Aorta (tissue), 5 donors: Measurements from ENCODE around the gene CELF3. TPM values are rescaled to one million over a fixed set of nuclear protein-coding genes. Genes with fewer than 3 reads are reported as not detected.

Source experiments
- ATAC-seq: fragments of 200-7000 bp; cut with Tn5 transposase; one replicate; pipeline ENCODE4 v1.9.1; 2022; ENCODE audit warnings: moderate library complexity; ENCODE audit not compliant: low FRiP score
- DNase-seq, 2 donors: peaks; one replicate each; pipeline ENCODE4 v3.0.0-alpha.2; 2020
- H3K27ac ChIP-seq, 2 donors: one replicate each; pipeline ENCODE4 v1.5.1; 2013; ENCODE audit warnings: low read length in 2 of 2, mild to moderate bottlenecking in 2 of 2, moderate library complexity in 2 of 2, control low read depth in 1 of 2, inconsistent platforms in 1 of 2, low read depth in 1 of 2
- H3K27me3 ChIP-seq, 2 donors: one replicate each; pipeline ENCODE4 v1.6.1; 2013; ENCODE audit warnings: control low read depth in 1 of 2, low read length in 1 of 2, mild to moderate bottlenecking in 1 of 2, moderate library complexity in 1 of 2; ENCODE audit not compliant: insufficient read depth in 2 of 2, control insufficient read depth in 1 of 2
- H3K36me3 ChIP-seq, 2 donors: one replicate each; pipeline ENCODE4 v1.6.1; 2013; ENCODE audit warnings: control low read depth in 1 of 2, low read length in 1 of 2, mild to moderate bottlenecking in 1 of 2; ENCODE audit not compliant: insufficient read depth in 2 of 2, control insufficient read depth in 1 of 2
- H3K4me1 ChIP-seq, 2 donors: one replicate each; pipeline ENCODE4 v1.6.1; 2013; ENCODE audit warnings: low read length in 2 of 2, control low read depth in 1 of 2, mild to moderate bottlenecking in 1 of 2, moderate library complexity in 1 of 2; ENCODE audit not compliant: insufficient read depth in 2 of 2, control insufficient read depth in 1 of 2
- H3K4me3 ChIP-seq, 2 donors: one replicate each; pipeline ENCODE4 v1.5.1; 2013; ENCODE audit warnings: low read length in 2 of 2, control low read depth in 1 of 2, mild to moderate bottlenecking in 1 of 2
- H3K9me3 ChIP-seq: one replicate; pipeline ENCODE4 v1.6.1; 2013; ENCODE audit warnings: mild to moderate bottlenecking, low read length; ENCODE audit not compliant: control insufficient read depth
- WGBS, 2 donors: extraction: QIAGEN DNeasy Blood & Tissue Kit; methylation state at CpG; one replicate each; pipeline ENCODE4 v1.1.7; 2013; 5-methylcytosine and 5-hydroxymethylcytosine counted together
- intact Hi-C, 2 donors: fragments of 100-400 bp; cut with DNase I; formaldehyde crosslinking; loops; one replicate each; pipeline versions ENCODE4 v1.14.2 to v1.15.0; 2022
- polyA plus RNA-seq, 2 donors: library from polyadenylated mRNA; stranded (reverse); fragments of 200-250 nt; gene quantifications; one replicate each; pipeline ENCODE4 v1.2.3, GENCODE V29; 2013
- total RNA-seq, 2 donors: library from RNA; stranded (reverse); fragmentation: NEBNext Ultra II Directional; extraction: Animal tissue kit (Norgen Biotek cat#: 25700); gene quantifications; one replicate each; pipeline ENCODE4 v1.2.1, GENCODE V29; 2021
- donor health status: healthy with polysubstance abuse.
- donor health status: Bipolar disorder and iron deficiency.
- donor health status: DM: no; HTN: no; CAD: no.
- donor health status: DM: no; HTN: no; CAD: no.
- donor health status: DM: yes; HTN: yes; CAD: no.

The CELF3 gene
- total and polyA plus RNA-seq, 4 donors = 0.13 TPM; not detected in 3

- no peaks in the 10 kb centered on the region for H3K4me1 ChIP-seq
- ATAC-seq (no peak), DNase-seq (no peak)
- no peak overlapping the region for H3K4me3 ChIP-seq
- no peaks in the 10 kb centered on the region for H3K27me3 ChIP-seq
- H3K36me3 ChIP-seq = no peaks in the 10 kb centered on the region
- H3K9me3 ChIP-seq = no peaks in the 10 kb centered on the region
- WGBS, 2 donors = 50 to 58% methylated on average over 3 of the region's 3 CpGs
- H3K27ac ChIP-seq = no peak overlapping the region
- intact Hi-C loops = no loop called here
Observed at GRCh38 chr1:151723726-151724370, 7.2 kb upstream of the CELF3 start.

DNA sequence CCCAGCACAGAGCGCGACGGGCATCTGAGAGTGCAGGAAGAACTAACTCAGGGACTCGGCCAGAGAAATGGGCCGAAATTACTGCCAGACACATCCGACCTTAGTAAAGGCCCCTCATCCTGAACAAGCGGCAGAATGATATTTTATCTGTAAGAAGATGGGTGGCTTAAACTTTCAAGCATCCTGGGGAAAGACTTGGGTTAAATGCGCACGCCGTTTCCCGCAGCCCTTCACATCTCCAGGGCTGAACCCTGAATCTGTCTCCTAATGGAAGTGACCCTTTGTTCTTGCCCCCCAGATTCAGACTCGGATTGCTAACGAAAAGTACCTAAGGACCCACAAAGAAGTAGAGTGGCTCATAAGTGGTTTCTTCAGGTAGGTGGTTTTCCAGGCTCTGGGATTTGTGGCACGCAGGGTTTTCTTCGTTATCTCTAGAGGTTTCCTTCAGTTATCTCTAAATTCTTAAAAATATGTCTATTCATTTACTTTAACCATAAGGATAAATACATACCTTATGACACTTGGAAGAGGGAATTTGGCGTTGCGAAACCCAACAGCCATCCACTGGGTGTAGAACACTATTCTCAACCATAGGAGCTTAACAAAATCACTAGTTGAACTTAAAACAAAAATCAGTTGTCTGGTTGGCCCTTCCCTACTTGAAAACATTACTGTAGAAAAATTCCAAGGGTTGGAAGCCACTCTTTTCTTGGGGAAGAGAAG lies 5.3 kb upstream of the CELF3 start:
- H3K27ac ChIP-seq = no peak overlapping the region
- intact Hi-C loops = no loop called here

GRCh38 chr1:151720974-151721787 lies 4.6 kb upstream of the CELF3 start, which contains the start of gene RIIAD1:
Gene RIIAD1 (plus strand): TSS chr1:151721522. CDS start chr1:151721537, 15 bp downstream.
- H3K27me3 ChIP-seq = no peaks in the 10 kb centered on the region
- DNase-seq = no peak
- 1% methylated on average over 33 to 44 of the region's 44 CpGs for WGBS, 2 donors
- intact Hi-C loops = no loop called here
- ATAC-seq = peak; percentile 85
- H3K36me3 ChIP-seq = no peaks in the 10 kb centered on the region
- peak within 1 kb of the TSS; percentile 67 to 70 for H3K4me3 ChIP-seq
- H3K9me3 ChIP-seq = no peaks in the 10 kb centered on the region
- no peaks in the 10 kb centered on the region for H3K4me1 ChIP-seq
- peak within 1 kb of the TSS in 1 of 2 donors; percentile 27 for H3K27ac ChIP-seq

More for the DNA sequence above, 5.3 kb upstream of the CELF3 start:
- H3K4me1 ChIP-seq = no peaks in the 10 kb centered on the region
- DNase-seq (no peak), ATAC-seq (no peak)
- H3K9me3 ChIP-seq = no peaks in the 10 kb centered on the region
- 31% methylated on average over 17 of the region's 17 CpGs for WGBS, 2 donors
- no peaks in the 10 kb centered on the region for H3K27me3 ChIP-seq
- H3K36me3 ChIP-seq = no peaks in the 10 kb centered on the region
- peak overlapping the region; percentile 67 to 70 for H3K4me3 ChIP-seq

GRCh38 chr1:151720554-151720953 lies 4.0 kb upstream of the CELF3 start:
- H3K27ac ChIP-seq = peak overlapping the region in 1 of 2 donors; percentile 16
- DNase-seq = no peak
- H3K9me3 ChIP-seq = no peaks in the 10 kb centered on the region
- peak overlapping the region; percentile 67 to 70 for H3K4me3 ChIP-seq
- H3K4me1 ChIP-seq = no peaks in the 10 kb centered on the region
- intact Hi-C loops = no loop called here
- H3K27me3 ChIP-seq = no peaks in the 10 kb centered on the region
- no peaks in the 10 kb centered on the region for H3K36me3 ChIP-seq
- WGBS, 2 donors = 7 to 8% methylated on average over 5 of the region's 5 CpGs
- no peak for ATAC-seq

DNA sequence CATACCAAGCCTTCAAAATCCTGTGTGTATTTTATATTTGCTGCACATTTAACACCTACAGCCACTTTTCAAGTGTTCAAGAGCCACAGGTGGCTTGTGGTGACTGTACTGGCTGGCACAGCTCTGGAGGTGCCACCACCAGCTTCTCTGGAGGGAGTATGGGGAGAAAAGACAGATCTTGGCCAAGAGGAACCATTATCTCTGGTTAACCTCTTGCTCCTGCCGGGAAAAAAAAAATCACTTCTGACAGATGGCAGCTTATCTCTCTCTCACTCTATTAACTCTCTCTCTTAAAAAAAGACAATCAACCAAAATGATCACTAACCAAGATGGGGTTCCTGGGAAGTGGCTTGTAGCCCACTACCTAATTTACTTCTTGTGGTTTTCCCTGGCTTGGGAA lies 3.5 kb upstream of the CELF3 start:
- H3K27ac ChIP-seq = no peak overlapping the region
- H3K4me1 ChIP-seq = no peaks in the 10 kb centered on the region
- ATAC-seq (no peak), DNase-seq (no peak)
- H3K9me3 ChIP-seq = no peaks in the 10 kb centered on the region
- intact Hi-C loops = no loop called here
- no peak overlapping the region for H3K4me3 ChIP-seq
- WGBS, 2 donors = 50 to 56% methylated on average over 1 of the region's 1 CpG
- no peaks in the 10 kb centered on the region for H3K27me3 ChIP-seq
- H3K36me3 ChIP-seq = no peaks in the 10 kb centered on the region

DNA sequence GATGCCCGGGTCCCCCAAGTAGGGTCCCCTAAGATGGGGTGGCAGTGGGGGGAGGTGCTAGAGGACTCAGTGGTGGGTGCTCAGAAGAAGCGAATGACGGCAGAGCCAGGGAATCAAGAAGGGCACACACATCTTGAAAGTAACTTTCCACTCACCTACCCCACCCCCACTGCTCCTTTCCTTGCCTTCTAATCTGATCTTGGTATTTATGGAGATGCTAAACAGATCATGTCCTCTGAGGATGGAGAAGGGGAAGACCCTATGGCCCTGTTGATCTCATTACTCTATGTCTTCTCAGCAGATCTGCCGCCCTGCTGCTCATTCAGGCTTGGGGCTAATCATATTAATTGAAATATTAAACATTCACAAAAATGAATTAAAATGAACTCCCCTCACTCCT lies 2.1 kb upstream of the CELF3 start:
- Histone ChIP-seq H3K27me3 (no peaks in the 10 kb centered on the region), H3K27ac (no peak overlapping the region), H3K36me3 (no peaks in the 10 kb centered on the region), H3K4me1 (no peaks in the 10 kb centered on the region), H3K4me3 (no peak overlapping the region), H3K9me3 (no peaks in the 10 kb centered on the region)
- DNase-seq (no peak), ATAC-seq (no peak)
- intact Hi-C loops = no loop called here
- WGBS, 2 donors = 70 to 94% methylated on average over 4 of the region's 4 CpGs

DNA sequence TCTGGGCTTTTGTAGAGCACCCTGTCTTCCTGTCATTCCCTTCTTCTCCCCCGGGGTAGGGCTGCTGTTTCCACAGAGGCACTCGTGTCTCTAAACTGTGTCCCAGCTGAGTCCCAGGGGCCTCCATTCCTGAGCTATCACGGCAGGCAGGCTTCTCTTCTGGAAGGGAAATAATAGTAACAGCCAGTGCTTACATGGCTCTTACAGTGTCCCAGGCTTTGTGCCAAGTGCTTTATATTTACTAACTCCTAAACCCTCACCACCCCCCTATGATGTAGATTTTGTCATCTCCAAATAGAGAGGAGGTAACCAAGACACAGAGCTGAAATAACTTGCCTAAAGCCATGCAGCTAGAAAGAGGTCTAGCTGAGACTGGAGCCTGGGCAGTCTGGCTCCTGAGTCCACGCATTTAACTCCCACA lies 1.4 kb upstream of the CELF3 start:
- Histone ChIP-seq H3K27me3 (no peaks in the 10 kb centered on the region), H3K9me3 (no peaks in the 10 kb centered on the region), H3K4me3 (no peak overlapping the region), H3K36me3 (no peaks in the 10 kb centered on the region), H3K27ac (no peak overlapping the region), H3K4me1 (no peaks in the 10 kb centered on the region)
- 18 to 20% methylated on average over 4 of the region's 4 CpGs for WGBS, 2 donors
- ATAC-seq (no peak), DNase-seq (no peak)
- intact Hi-C loops = no loop called here

DNA sequence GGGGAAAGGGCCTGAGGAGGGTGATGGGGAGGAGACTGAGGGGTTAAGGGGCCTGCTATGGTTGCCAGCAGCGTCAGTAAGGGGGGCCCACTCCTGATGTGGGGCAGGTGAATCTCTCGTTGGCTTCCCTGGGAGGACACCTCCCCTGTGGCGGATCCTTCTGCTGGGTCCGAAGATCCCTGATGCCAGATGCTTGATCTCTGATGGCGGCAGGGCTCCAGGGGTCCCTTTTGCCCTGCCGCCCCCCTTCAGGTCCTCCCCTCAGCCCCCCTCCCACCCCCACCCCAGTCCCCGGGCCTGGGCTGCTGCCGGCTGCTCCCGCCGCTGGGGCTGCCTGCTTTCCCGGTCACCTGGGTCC lies 219 bp downstream of the CELF3 start:
- H3K27ac ChIP-seq = no peak overlapping the region
- ATAC-seq (no peak), DNase-seq (no peak)
- intact Hi-C loops = no loop called here
- no peaks in the 10 kb centered on the region for H3K36me3 ChIP-seq
- no peaks in the 10 kb centered on the region for H3K27me3 ChIP-seq
- no peak overlapping the region for H3K4me3 ChIP-seq
- H3K9me3 ChIP-seq = no peaks in the 10 kb centered on the region
- 5 to 9% methylated on average over 8 to 11 of the region's 11 CpGs for WGBS, 2 donors
- no peaks in the 10 kb centered on the region for H3K4me1 ChIP-seq
